A673 (cell line): Measurements from ENCODE around the gene SNTG2.

Experiments used
- CTCF ChIP-seq: fragments of 300-800, 200-600 bp; sonication (generic); conservative IDR thresholded peaks from 2 replicates; pipeline ENCODE4 v1.5.1; 2017; ENCODE audit warnings: low read depth, mild to moderate bottlenecking, antibody characterized with exemption, low read length, moderate library complexity, mixed read lengths
- EZH2 ChIP-seq: fragments of 200-600 bp; sonication (generic); IDR thresholded peaks from 2 replicates; pipeline ENCODE4 v1.6.1; 2017; ENCODE audit warnings: borderline replicate concordance, low read depth, mild to moderate bottlenecking, mixed read lengths, antibody characterized with exemption, low read length; ENCODE audit not compliant: poor library complexity, severe bottlenecking

DNA sequence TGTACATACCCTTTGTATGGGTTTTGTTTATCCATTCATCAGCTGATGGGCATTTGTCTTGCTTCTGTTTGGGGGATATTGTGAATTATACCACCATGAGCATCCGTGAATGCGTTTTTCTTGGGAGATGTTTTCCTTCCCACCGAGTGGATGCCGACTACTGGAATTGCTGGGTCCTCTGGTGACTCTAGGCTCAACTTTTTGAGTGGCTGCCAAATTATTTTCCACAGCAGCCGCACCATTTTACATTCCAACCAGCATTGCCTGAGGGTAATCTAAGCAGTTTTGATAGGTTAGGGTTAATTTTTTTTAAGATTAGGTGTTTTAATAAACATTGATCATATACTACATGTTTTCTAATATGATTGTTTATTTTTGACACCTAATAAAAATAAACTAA, 220.1 kb downstream of the SNTG2 start:
- TF ChIP-seq CTCF (no peak), EZH2 (no peak)
